Putamen (tissue), 1 donor: ENCODE measurements around the gene PHGDH.
"Not testable (repeated sequence)": the region's sequence is repeated elsewhere in the genome, so short reads cannot be mapped to it uniquely, and the experiment has no call there.

Experiments
- DNase-seq: peaks from one replicate; pipeline ENCODE4 v3.0.0-alpha.2; 2016; ENCODE audit warnings: low spot score

PHGDH gene

GRCh38 chr1:119766374-119766794 is 54.6 kb downstream of the PHGDH start:
- peak; percentile 45 for DNase-seq

GRCh38 chr1:119767486-119767885 is 55.8 kb downstream of the PHGDH start:
- no peak for DNase-seq

GRCh38 chr1:119768778-119769177 is 57.0 kb downstream of the PHGDH start, which contains the start of gene HMGCS2:
Gene HMGCS2, minus strand, starts transcription at chr1:119768905. Its CDS starts 61 bp downstream, at chr1:119768844.
- DNase-seq: no peak

DNA sequence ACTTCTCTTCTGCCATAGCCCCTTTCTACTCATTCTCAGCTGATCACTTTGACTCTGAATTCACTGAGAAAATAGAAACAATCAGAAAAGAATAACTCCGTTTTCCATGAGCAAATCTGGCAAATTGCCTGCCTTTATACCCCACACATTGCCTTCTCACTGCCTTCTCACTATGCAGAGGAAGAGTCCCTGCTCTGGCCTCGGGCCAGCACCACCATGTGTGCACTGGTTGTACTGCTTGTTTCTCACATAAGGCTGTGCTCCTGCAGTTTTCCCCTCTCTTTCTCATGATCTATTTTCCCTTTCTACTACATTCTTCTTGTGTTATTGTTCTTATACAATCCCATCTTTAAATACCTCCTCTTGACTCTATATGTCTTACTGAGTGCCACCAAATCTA is 59.3 kb downstream of the PHGDH start:
- no peak for DNase-seq

- DNase-seq: no peak
Observed at GRCh38 chr1:119771770-119772169, 60.0 kb downstream of the PHGDH start.

DNA sequence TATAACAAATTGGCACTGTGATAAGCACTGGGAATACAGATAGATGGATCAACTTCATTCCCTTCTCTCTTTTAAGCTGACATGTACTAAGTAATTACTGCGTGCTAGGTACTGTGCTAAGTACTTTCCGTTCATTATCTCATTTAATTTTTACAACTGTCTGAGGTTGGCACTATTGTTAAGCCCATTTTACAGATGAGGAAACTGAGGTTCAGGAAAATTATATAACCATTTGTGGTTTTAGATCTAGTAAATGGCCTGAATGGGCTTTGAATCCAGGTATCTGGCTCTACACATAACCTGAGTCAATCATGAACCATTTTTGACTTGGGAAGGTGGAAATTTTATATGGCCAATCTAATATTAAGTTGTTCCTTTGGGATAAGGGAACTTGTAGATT is 60.6 kb downstream of the PHGDH start:
- no peak for DNase-seq

- no peak for DNase-seq
Observed at GRCh38 chr1:119773711-119774241, 62.0 kb downstream of the PHGDH start.

- no peak for DNase-seq
Observed at GRCh38 chr1:119774746-119775490, 63.2 kb downstream of the PHGDH start.

- DNase-seq: no peak
Observed at GRCh38 chr1:119778359-119778758, 66.6 kb downstream of the PHGDH start.

DNA sequence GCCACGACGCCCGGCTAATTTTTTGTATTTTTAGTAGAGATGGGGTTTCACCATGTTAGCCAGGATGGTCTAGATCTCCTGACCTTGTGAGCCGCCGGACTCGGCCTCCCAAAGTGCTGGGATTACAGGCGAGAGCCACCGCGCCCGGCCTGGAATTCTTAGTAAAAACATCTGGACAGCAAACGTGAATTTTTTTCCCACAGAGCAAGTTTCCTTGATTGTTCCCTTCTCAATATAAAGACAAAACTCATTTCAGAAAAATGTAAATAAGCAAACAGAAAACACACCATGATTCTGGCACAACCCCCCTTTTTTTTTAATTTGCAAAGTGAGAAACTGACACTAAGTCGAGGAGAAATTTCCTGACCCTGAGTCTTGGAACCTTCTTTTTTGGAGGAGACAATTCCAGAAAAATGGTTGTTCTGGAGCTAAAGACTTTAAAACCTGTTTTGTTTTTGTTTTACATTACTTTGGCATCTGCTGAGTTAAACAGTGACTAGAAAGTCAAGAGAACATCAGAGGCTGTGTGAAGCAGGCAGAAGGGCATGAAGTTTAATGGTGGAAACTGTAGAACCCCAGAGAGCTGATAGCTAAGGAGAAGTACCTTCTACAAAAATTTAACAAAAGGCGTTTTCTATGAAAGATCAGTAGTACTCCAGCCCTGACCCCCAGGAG is 67.3 kb downstream of the PHGDH start:
- DNase-seq: no peak

DNA sequence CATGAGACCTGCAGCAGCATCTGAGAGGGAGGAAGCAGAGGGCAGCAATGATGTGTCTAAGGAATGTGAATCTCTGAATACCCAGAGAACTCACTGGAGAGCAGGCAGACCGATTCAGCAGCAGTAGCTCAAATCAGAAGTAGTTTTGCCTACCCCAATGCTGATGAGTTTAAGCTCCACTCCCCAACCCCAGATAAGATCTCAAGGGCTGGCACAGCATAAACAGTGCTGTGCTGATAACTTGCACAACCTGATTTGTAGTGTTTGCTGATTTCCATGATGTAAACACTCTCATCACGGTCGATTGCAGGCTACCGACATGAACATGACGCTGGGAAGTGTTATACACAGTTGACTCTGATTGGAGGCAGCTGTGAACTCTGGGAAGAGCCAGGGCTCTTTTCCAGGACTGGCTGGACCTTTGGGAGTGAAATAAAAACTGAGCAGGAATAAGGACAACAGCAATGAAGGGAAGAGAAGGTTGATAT is 68.2 kb downstream of the PHGDH start:
- DNase-seq: no peak

- no peak for DNase-seq
Observed at GRCh38 chr1:119781434-119782210, 69.9 kb downstream of the PHGDH start.

DNA sequence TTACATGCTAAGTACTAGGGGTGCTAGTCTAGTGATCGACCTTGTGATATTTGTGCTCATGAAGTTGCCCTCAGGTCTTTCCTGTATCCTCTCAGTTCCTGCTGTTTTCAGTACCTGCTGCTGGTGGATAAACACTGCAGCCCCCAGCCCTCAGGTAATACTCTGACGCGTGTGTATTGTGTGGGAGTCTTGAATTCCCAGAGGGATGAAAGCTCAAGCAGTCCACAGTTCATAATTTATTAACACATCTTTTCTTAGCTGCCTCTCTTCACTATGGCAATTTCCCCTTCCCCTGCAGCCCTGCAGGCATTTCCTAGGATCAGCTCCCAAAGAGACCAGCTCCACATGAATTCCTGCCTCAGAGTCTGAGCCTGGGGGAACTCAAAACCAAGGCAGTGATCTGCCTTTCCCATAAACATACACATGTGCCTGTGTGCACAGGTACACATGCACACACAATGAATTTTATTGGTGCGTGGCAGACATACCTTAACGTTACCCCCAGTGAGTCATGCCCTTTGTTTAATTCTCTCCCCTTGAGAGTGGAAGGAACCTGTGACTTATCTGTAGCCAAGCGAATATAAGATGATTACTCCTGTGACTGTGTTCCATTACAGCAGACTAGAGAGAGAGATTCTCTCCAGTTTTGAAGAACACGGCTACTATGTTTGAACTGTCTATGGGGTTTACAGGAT is 71.0 kb downstream of the PHGDH start:
- DNase-seq: no peak

DNA sequence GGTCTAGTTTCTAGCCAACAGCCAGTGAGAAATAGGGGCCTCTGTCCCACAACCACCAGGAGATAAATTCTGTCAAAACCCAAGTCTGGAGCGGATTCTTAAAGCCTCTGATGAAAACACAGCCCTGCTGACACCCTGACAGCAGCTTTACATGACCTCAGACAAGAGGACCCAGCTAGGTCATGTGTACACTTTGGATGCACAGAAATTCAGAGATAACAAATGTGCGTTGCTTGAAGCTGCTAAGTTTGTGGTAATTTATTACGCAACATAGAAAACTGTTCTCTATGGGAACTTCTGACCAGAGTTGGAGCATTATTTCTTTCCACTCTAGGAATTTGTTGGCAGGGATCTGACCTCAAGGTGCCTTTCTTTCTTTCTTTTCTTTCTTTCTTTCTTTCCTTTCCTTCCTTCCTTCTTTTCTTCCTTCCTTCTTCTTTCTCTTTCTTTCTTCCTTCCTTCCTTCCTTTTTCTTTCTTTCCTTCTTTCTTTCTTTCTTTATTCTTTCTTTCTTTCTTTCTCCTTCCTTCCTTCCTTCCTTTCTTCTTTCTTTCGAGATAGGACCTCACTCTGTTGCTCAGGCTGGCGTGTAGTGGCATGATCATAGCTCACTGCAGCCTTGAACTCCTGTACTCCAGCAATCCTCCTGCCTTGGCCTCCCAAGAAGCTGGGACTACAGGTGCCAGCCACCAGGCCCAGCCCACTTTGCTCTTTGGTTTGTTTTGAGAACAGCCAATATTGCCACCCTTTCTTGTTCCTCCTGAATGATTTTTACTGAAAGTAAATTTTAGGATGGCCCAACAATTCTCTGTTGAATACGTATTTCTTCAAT is 71.8 kb downstream of the PHGDH start:
- DNase-seq: no peak

- no peak for DNase-seq
Observed at GRCh38 chr1:119784191-119784781, 72.6 kb downstream of the PHGDH start.

DNA sequence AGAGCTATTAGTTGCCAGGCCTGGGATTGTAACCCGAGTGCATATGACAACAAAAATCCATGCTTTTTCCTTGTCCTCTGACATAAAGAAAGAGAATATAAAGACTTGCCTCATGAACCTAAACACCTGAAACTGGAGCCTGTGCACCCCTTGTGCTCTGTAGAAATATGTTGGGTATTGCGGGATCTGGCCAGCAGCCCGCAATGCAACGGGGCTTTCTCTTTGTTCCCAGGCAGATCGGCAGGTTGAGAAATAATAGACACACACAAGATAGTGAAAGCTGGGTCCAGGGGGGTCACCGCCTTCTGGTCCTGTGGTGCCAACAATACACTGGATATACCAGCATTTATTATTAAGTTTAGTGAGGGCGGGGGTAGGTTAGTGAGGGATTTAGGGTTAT is 74.3 kb downstream of the PHGDH start:
- DNase-seq: not testable (repeated sequence)

DNA sequence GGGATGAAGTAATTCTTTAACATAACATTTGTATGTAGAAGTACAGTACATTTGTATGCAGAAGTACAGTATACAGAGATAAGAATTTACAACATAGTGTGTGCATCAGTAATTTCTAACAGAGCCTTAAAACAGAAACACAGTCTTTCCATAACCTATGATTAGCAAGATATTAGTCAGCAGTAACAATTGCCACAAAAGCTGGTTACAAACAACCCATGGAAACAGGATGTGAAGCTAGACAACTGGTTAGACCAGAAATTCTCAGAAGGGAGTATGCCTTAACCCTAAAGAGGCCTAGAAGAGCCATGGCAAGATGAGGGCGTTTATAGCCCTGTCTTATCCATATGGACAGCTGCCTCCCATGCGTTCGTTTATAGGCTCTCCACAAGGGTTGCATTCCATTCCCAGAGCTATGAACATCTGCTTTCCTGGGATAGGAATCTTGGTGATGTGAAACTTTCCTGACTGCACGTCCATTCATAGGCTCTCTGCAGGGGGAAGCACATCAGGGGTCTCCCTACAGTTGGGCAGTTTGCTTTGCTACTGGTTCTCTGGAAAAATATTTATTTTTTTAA is 74.8 kb downstream of the PHGDH start:
- DNase-seq: not testable (repeated sequence)

GRCh38 chr1:119787776-119788175 is 76.0 kb downstream of the PHGDH start:
- no peak for DNase-seq

GRCh38 chr1:119790451-119791198 is 78.9 kb downstream of the PHGDH start:
- DNase-seq: no peak
